ENCODE results near the gene ZBED6.
A peak's percentile ranks its signal among the peaks of the same experiment; 100 is the strongest.
"Not testable (repeated sequence)": the region's sequence is repeated elsewhere in the genome, so short reads cannot be mapped to it uniquely, and the experiment has no call there.

Gene ZBED6, protein sequence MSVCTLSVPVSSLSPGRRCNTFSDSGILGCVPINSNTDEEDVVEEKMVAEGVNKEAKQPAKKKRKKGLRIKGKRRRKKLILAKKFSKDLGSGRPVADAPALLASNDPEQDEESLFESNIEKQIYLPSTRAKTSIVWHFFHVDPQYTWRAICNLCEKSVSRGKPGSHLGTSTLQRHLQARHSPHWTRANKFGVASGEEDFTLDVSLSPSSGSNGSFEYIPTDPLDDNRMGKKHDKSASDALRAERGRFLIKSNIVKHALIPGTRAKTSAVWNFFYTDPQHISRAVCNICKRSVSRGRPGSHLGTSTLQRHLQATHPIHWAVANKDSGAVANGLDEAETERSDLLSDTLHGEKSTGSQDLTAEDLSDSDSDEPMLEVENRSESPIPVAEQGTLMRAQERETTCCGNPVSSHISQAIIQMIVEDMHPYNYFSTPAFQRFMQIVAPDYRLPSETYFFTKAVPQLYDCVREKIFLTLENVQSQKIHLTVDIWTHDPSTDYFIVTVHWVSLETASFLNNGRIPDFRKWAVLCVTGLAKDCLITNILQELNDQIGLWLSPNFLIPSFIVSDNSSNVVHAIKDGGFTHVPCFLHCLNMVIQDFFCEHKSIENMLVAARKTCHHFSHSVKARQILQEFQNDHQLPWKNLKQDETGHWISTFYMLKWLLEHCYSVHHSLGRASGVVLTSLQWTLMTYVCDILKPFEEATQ (N-terminal part only)

DNA sequence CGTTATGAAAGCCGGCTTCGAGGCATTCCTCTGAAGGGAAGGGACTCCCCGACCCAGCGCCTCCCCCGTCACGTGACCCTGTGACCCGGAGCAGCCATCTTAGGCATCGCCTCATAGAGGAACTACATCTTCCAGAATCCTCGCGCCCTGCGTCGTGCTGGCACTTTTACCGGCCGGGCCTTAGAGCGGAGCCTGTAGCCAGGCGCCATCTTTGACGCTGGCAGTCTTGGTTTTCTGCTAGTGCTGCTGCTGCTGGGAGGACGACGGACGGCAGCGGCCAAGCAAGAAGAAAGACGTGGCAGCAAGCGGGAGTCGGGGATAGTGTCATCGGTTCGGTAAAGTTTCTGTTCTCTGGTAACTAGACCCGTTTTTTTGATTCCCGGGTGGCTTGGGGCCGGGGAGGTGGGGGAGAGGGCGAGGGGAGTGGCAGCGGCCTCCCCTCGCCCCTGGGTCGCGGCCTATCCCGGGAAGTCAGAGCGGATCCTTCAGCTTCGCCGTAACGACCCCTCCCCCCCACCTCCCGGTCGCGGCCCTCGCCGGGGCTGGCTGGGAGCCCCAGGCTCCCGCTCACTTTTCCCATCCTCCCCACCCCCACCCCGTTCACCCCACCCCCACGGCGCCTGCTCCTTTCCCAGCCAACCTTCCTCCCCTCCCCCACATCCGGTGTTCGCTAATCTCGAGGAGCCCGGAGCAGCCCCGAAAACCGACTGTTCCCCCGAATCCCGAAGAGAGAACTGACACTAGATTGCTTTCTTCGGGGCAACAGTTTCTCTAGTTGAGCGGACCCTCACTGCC, at the start of gene ZBED6, which contains the start of gene ZC3H11A:
TSS of gene ZBED6 (plus strand) at position 183 of the 795 bp plus-strand sequence. CDS start 1,900 bp downstream, outside the sequence.
TSS of gene ZC3H11A (plus strand) at position 183 of the 795 bp plus-strand sequence. CDS start 21,448 bp downstream, outside the sequence.
- Mint-ChIP-seq H3K27ac (peak within 1 kb of the TSS; percentile 96), H3K4me3 (peak within 1 kb of the TSS; percentile 93), H3K4me1 (peaks cover 51% of the 10 kb centered on the region), H3K36me3 (ENCODE audit: low read depth) (peaks cover 38% of the 10 kb centered on the region), H3K27me3 (no peaks in the 10 kb centered on the region), H3K9me3 (no peaks in the 10 kb centered on the region)
- ATAC-seq: peak; percentile 99
- peak; percentile 98 for DNase-seq

- H3K4me3 Mint-ChIP-seq: no peak overlapping the region
- H3K36me3 Mint-ChIP-seq (ENCODE audit: low read depth): peaks cover 1% of the 10 kb centered on the region
- H3K27ac Mint-ChIP-seq: no peak overlapping the region
- no peaks in the 10 kb centered on the region for H3K9me3 Mint-ChIP-seq
- DNase-seq (no peak), ATAC-seq (no peak)
- H3K4me1 Mint-ChIP-seq: peaks cover 21% of the 10 kb centered on the region
- H3K27me3 Mint-ChIP-seq: no peaks in the 10 kb centered on the region
These were observed 49.1 kb upstream of the ZBED6 start for GRCh38 chr1:203746281-203746680.

GRCh38 chr1:203751051-203751450, 44.4 kb upstream of the ZBED6 start:
- no peak overlapping the region for H3K4me3 Mint-ChIP-seq
- H3K27ac Mint-ChIP-seq: no peak overlapping the region
- no peak for DNase-seq

GRCh38 chr1:203751618-203752361, 43.6 kb upstream of the ZBED6 start:
- H3K27ac Mint-ChIP-seq; H3K27me3 Mint-ChIP-seq; H3K4me3 Mint-ChIP-seq; H3K36me3 Mint-ChIP-seq (ENCODE audit: low read depth); H3K9me3 Mint-ChIP-seq; DNase-seq; ATAC-seq: not testable (repeated sequence)
- peaks cover 35% of the 10 kb centered on the region for H3K4me1 Mint-ChIP-seq

More at GRCh38 chr1:203751051-203751450, 44.4 kb upstream of the ZBED6 start:
- Mint-ChIP-seq H3K27me3 (no peaks in the 10 kb centered on the region), H3K4me1 (peaks cover 30% of the 10 kb centered on the region), H3K9me3 (no peaks in the 10 kb centered on the region), H3K36me3 (ENCODE audit: low read depth) (no peaks in the 10 kb centered on the region)
- no peak for ATAC-seq

GRCh38 chr1:203754455-203754864, 41.0 kb upstream of the ZBED6 start:
- Mint-ChIP-seq H3K9me3 (no peaks in the 10 kb centered on the region), H3K36me3 (ENCODE audit: low read depth) (no peaks in the 10 kb centered on the region), H3K4me3 (peak overlapping the region; percentile 20), H3K4me1 (peaks cover 36% of the 10 kb centered on the region), H3K27me3 (no peaks in the 10 kb centered on the region), H3K27ac (peak overlapping the region; percentile 81)
- ATAC-seq (peak; percentile 57), DNase-seq (peak; percentile 19)

- ATAC-seq (no peak), DNase-seq (no peak)
- Mint-ChIP-seq H3K4me1 (peaks cover 36% of the 10 kb centered on the region), H3K9me3 (no peaks in the 10 kb centered on the region), H3K36me3 (ENCODE audit: low read depth) (no peaks in the 10 kb centered on the region), H3K4me3 (no peak overlapping the region), H3K27me3 (no peaks in the 10 kb centered on the region), H3K27ac (peak overlapping the region; percentile 0)
These were observed 39.4 kb upstream of the ZBED6 start for GRCh38 chr1:203756036-203756435.

- ATAC-seq; H3K4me3 Mint-ChIP-seq; DNase-seq; H3K27ac Mint-ChIP-seq; H3K36me3 Mint-ChIP-seq (ENCODE audit: low read depth); H3K27me3 Mint-ChIP-seq; H3K9me3 Mint-ChIP-seq: not testable (repeated sequence)
- peaks cover 42% of the 10 kb centered on the region for H3K4me1 Mint-ChIP-seq
These were observed 36.7 kb upstream of the ZBED6 start for GRCh38 chr1:203758749-203759148.

DNA sequence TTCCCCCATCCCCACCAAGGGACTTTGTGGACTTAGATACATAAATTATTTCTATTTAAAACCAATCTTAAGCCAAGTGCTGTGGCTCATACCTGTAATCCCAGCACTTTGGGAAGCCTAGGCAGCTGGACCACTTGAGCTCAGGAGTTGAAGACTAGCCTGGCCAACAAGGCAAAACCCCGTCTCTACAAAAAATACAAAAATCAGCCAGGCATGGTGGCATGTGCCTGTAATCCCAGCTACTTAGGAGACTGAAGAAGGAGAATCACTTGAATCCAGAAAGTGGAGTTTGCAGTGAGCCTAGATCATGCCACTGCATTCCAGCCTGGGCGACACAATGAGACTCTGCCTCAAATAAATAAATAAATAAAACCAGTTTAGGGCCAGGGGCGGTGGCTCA, 34.9 kb upstream of the ZBED6 start:
- no peak for ATAC-seq
- DNase-seq: no peak
- Mint-ChIP-seq H3K9me3 (no peaks in the 10 kb centered on the region), H3K27ac (no peak overlapping the region), H3K4me1 (peaks cover 41% of the 10 kb centered on the region), H3K4me3 (no peak overlapping the region), H3K27me3 (no peaks in the 10 kb centered on the region), H3K36me3 (ENCODE audit: low read depth) (peaks cover 2% of the 10 kb centered on the region)

DNA sequence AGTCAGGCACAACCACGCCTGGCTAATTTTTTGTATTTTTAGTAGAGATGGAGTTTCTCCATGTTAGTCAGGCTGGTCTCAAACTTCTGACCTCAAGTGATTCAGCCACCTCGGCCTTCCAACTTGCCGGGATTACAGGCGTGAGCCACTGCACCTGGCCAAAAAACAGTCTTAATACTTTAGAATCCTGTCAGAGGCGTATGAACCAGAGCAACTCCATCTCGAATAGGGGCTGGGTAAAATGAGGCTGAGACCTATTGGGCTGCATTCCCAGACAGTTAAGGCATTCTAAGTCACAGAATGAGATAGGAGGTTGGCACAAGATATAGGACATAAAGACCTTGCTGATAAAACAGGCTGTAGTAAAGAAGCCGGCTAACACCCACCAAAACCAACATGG, 33.5 kb upstream of the ZBED6 start:
- not testable (repeated sequence) for H3K4me3 Mint-ChIP-seq; H3K9me3 Mint-ChIP-seq; H3K27ac Mint-ChIP-seq; H3K27me3 Mint-ChIP-seq; DNase-seq; H3K36me3 Mint-ChIP-seq (ENCODE audit: low read depth); ATAC-seq
- peaks cover 40% of the 10 kb centered on the region for H3K4me1 Mint-ChIP-seq

DNA sequence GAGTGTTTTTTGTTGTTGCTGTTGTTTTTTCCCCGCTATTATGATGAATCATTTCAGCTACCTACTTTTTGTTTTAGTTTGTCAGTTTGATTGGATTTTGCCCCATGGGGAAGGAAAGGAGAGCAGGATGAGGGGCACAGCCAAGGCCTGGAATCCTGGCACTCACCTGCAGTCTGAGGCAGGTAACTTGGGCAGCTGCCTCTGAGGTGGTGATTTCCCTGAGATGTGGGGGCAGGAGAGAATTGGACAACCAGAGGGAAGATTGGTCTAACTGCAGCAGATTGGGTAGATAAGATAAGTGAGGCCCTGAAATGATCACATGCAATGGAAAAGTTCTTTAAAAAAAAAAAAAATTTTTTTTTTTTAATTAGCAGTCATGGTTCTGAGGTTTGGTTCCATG, 31.9 kb upstream of the ZBED6 start:
- Mint-ChIP-seq H3K9me3 (no peaks in the 10 kb centered on the region), H3K4me1 (peaks cover 50% of the 10 kb centered on the region), H3K36me3 (ENCODE audit: low read depth) (peaks cover 13% of the 10 kb centered on the region), H3K27me3 (no peaks in the 10 kb centered on the region), H3K27ac (peak overlapping the region; percentile 99), H3K4me3 (peak overlapping the region; percentile 50)
- no peak for ATAC-seq
- DNase-seq: no peak

DNA sequence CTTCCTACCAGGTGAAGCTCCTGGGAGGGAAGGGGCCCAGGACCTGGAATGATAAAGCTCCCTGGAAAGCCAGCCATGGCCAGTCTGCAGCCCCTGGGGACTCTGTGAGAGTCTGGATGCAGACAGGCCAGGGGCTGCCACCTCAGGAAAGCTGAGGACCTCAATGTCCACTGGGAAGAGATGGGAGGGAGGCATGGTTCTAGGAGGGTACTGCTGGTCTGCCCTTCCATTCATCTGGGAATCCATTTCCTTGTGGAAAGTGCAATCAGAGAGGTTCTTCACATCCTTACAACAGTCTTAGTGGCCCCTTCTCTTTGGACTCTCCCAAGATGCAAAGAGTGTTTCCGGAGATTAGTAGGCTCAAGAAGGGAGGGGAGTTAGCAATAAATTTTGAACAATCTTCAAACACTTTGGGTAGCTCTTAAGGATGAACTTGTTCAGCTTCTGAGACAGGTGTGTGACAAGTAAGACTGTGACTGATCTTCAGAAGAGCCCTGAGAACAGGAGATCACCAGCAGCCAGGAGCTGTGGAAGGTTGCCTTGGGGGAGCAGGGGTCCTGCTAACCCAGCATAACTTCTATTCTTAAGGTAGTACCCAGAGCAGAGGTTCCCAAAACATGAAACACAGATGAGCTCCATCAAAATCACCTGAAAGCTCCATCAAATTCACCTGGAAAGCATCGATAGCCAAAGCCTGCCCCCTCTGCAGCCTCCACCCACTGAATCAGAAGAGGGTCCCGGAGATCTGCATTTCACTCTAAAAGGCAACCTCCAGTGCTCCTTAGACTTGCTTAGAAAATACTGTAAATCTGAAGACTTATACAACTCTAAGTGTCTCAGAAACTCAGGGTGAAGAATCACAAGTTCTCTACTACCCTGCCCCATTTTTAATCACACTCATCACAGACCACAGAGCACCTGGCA, 31.1 kb upstream of the ZBED6 start:
- ATAC-seq: peak; percentile 3

GRCh38 chr1:203765029-203765837, 30.2 kb upstream of the ZBED6 start, which contains the start of gene LAX1:
LAX1 (plus strand) TSS chr1:203765183; CDS start chr1:203765566, 383 bp downstream.
- peaks cover 19% of the 10 kb centered on the region for H3K36me3 Mint-ChIP-seq (ENCODE audit: low read depth)
- peak within 1 kb of the TSS; percentile 91 for H3K4me3 Mint-ChIP-seq
- no peaks in the 10 kb centered on the region for H3K27me3 Mint-ChIP-seq
- H3K9me3 Mint-ChIP-seq: no peaks in the 10 kb centered on the region
- ATAC-seq (peak; percentile 86), DNase-seq (peak; percentile 74)
- peak within 1 kb of the TSS; percentile 99 for H3K27ac Mint-ChIP-seq
- H3K4me1 Mint-ChIP-seq: peaks cover 60% of the 10 kb centered on the region

More for the DNA sequence above, 31.1 kb upstream of the ZBED6 start:
- no peaks in the 10 kb centered on the region for H3K27me3 Mint-ChIP-seq
- H3K27ac Mint-ChIP-seq: peak overlapping the region; percentile 99
- H3K4me3 Mint-ChIP-seq: peak overlapping the region; percentile 91
- peaks cover 18% of the 10 kb centered on the region for H3K36me3 Mint-ChIP-seq (ENCODE audit: low read depth)
- no peaks in the 10 kb centered on the region for H3K9me3 Mint-ChIP-seq
- DNase-seq: no peak
- peaks cover 56% of the 10 kb centered on the region for H3K4me1 Mint-ChIP-seq

Data from activated naive CD8-positive, alpha-beta T cell treated with anti-CD3 and anti-CD28 coated beads, Interleukin-2, amount 50 U/mL, for 24 hours (primary cell).